Natural killer cell (primary cell): ENCODE results near the gene RYR3. TPM values are rescaled to one million over a fixed set of nuclear protein-coding genes. Genes with fewer than 3 reads are reported as not detected.

ENCODE experiments used
- ATAC-seq, 3 donors: fragments of 150-1000 bp in 2 of 3; fragments of 200-7000 bp in 1 of 3; cut with Tn5 transposase; 1 replicate in 1 of 3; 2 replicates in 2 of 3; pipeline ENCODE4 v1.10.0; 2021; ENCODE audit warnings: mild to moderate bottlenecking in 2 of 3, moderate library complexity in 2 of 3
- DNase-seq, 2 donors: peaks; one replicate each; pipeline versions ENCODE4 v3.0.0 to v3.0.0-alpha.2; 2013 to 2021; ENCODE audit warnings: mixed read lengths in 1 of 2
- H3K27ac ChIP-seq: one replicate; pipeline ENCODE4 v1.5.1; 2013; ENCODE audit warnings: mild to moderate bottlenecking, low read length
- H3K27me3 ChIP-seq: one replicate; pipeline ENCODE4 v1.6.1; 2013; ENCODE audit warnings: low read length; ENCODE audit not compliant: control insufficient read depth, insufficient read depth
- H3K36me3 ChIP-seq: one replicate; pipeline ENCODE4 v1.6.1; 2013; ENCODE audit warnings: low read length; ENCODE audit not compliant: control insufficient read depth, insufficient read depth
- H3K4me1 ChIP-seq: one replicate; pipeline ENCODE4 v1.6.1; 2013; ENCODE audit warnings: low read length; ENCODE audit not compliant: control insufficient read depth, insufficient read depth
- H3K4me3 ChIP-seq: one replicate; pipeline ENCODE4 v1.5.1; 2013; ENCODE audit warnings: low read length
- H3K9me3 ChIP-seq: one replicate; pipeline ENCODE4 v1.6.1; 2013; ENCODE audit warnings: low read length; ENCODE audit not compliant: control insufficient read depth, insufficient read depth
- H3K27ac Mint-ChIP-seq, 2 donors: one replicate each; pipeline ENCODE4 v1.8.0; 2022; ENCODE audit warnings: mild to moderate bottlenecking in 2 of 2, mixed read lengths in 2 of 2, moderate library complexity in 1 of 2
- H3K27me3 Mint-ChIP-seq, 2 donors: one replicate each; pipeline ENCODE4 v1.8.0; 2022; ENCODE audit warnings: low read depth in 2 of 2, mixed read lengths in 2 of 2
- H3K36me3 Mint-ChIP-seq: one replicate; pipeline ENCODE4 v1.8.0; 2022; ENCODE audit warnings: mixed read lengths
- H3K4me1 Mint-ChIP-seq, 2 donors: one replicate each; pipeline ENCODE4 v1.8.0; 2022; ENCODE audit warnings: mixed read lengths in 2 of 2
- H3K4me3 Mint-ChIP-seq: one replicate; pipeline ENCODE4 v1.8.0; 2022; ENCODE audit warnings: mild to moderate bottlenecking, moderate library complexity, mixed read lengths
- H3K9me3 Mint-ChIP-seq, 2 donors: one replicate each; pipeline ENCODE4 v1.8.0; 2022; ENCODE audit warnings: mixed read lengths in 2 of 2
- WGBS: methylation state at CpG from one replicate; pipeline ENCODE4 v1.1.7; 2013; ENCODE audit warnings: missing lambda C conversion rate; ENCODE audit not compliant: insufficient coverage; 5-methylcytosine and 5-hydroxymethylcytosine counted together
- intact Hi-C: fragments of 100-400 bp; cut with micrococcal nuclease; formaldehyde crosslinking; loops from one replicate; pipeline ENCODE4 v1.14.2; 2022
- total RNA-seq, 4 donors: library from RNA; stranded (reverse); fragments of 120-200 nt in 1 of 4; gene quantifications; one replicate each; pipeline versions ENCODE4 v1.2.3 to v1.2.4, GENCODE V29; 2013 to 2022
- TF ChIP-seq, protein P1 (sequence below): fragments of 200-600 bp; IDR thresholded peaks from one replicate; pipeline ENCODE4 v1.8.0; 2022; ENCODE audit warnings: antibody characterized with exemption

The RYR3 gene
- total RNA-seq, 3 donors from 2014 or later (not counting 1 experiment from before 2014, with no cell fraction given): 0.09 to 6.2 TPM; not detected in 1

GRCh38 chr15:33706173-33706572, 395.4 kb downstream of the RYR3 start:
- TF ChIP-seq, protein P1, sequence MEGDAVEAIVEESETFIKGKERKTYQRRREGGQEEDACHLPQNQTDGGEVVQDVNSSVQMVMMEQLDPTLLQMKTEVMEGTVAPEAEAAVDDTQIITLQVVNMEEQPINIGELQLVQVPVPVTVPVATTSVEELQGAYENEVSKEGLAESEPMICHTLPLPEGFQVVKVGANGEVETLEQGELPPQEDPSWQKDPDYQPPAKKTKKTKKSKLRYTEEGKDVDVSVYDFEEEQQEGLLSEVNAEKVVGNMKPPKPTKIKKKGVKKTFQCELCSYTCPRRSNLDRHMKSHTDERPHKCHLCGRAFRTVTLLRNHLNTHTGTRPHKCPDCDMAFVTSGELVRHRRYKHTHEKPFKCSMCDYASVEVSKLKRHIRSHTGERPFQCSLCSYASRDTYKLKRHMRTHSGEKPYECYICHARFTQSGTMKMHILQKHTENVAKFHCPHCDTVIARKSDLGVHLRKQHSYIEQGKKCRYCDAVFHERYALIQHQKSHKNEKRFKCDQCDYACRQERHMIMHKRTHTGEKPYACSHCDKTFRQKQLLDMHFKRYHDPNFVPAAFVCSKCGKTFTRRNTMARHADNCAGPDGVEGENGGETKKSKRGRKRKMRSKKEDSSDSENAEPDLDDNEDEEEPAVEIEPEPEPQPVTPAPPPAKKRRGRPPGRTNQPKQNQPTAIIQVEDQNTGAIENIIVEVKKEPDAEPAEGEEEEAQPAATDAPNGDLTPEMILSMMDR: no peak
- Mint-ChIP-seq H3K4me1 (no peaks in the 10 kb centered on the region), H3K9me3 (no peaks in the 10 kb centered on the region), H3K4me3 (no peak overlapping the region), H3K27me3 (peaks cover 0 to 8% of the 10 kb centered on the region in 2 donors), H3K36me3 (no peaks in the 10 kb centered on the region), H3K27ac (no peak overlapping the region)
- H3K27ac ChIP-seq: no peak overlapping the region
- H3K27me3 ChIP-seq: no peaks in the 10 kb centered on the region
- no peak overlapping the region for H3K4me3 ChIP-seq
- intact Hi-C loops: no loop called here
- H3K9me3 ChIP-seq: no peaks in the 10 kb centered on the region
- no peaks in the 10 kb centered on the region for H3K4me1 ChIP-seq
- 87% methylated on average over 4 of the region's 5 CpGs for WGBS
- ATAC-seq: no peak
- DNase-seq: no peak
- no peaks in the 10 kb centered on the region for H3K36me3 ChIP-seq

DNA sequence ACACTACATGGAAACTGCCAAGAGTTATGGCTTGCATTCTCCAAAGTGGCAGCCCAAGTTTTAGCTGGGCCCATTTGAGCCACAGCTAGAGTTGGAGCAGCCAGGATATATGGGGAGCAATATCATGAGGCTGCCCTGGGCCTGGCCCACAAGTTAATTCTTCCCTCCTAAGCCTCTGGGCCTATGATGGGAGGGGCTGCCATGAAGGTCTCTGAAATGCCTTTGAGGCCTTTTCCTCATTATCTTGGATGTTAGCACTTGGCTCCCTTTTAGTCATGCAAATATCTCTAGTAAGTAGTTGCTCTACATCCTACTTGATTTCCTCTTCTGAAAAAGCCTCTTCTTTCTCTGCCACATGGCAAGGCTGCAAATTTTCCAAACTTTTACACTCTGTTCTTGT, 400.0 kb downstream of the RYR3 start:
- no peaks in the 10 kb centered on the region for H3K9me3 ChIP-seq
- Mint-ChIP-seq H3K4me1 (no peaks in the 10 kb centered on the region), H3K27me3 (peaks cover 0 to 3% of the 10 kb centered on the region in 2 donors), H3K27ac (no peak overlapping the region), H3K4me3 (no peak overlapping the region), H3K36me3 (no peaks in the 10 kb centered on the region), H3K9me3 (peaks cover 0 to 5% of the 10 kb centered on the region in 2 donors)
- no peaks in the 10 kb centered on the region for H3K27me3 ChIP-seq
- DNase-seq: no peak
- H3K36me3 ChIP-seq: no peaks in the 10 kb centered on the region
- H3K27ac ChIP-seq: no peak overlapping the region
- TF ChIP-seq, protein P1: no peak
- no peak for ATAC-seq
- intact Hi-C loops: no loop called here
- H3K4me3 ChIP-seq: no peak overlapping the region
- H3K4me1 ChIP-seq: no peaks in the 10 kb centered on the region

DNA sequence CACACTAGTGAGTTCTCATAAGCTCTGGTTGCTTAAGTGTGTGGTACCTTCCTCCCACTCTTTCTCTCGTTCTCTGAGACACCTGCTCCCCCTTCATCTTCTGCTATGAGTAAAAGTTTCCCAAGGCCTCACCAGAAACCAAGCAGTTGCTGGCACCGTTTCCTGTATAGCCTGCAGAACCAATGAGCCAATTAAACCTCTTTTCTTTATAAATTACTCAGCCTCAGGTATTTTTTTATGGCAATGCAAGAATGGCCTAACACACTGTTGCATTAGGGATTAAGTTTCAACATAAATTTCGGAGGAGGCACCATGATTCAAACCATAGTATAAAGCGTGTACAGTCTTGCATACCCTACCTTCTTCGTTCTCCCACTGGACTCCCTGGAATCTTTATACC, 405.3 kb downstream of the RYR3 start:
- H3K27ac Mint-ChIP-seq: no peak overlapping the region
- H3K4me1 Mint-ChIP-seq: no peaks in the 10 kb centered on the region
- Histone ChIP-seq H3K4me1 (no peaks in the 10 kb centered on the region), H3K4me3 (no peak overlapping the region), H3K27me3 (no peaks in the 10 kb centered on the region), H3K27ac (no peak overlapping the region), H3K36me3 (no peaks in the 10 kb centered on the region), H3K9me3 (no peaks in the 10 kb centered on the region)
- TF ChIP-seq, protein P1: no peak
- intact Hi-C loops: no loop called here
- WGBS: 80% methylated on average over 5 of the region's 5 CpGs
- H3K27me3 Mint-ChIP-seq: peaks cover 0 to 5% of the 10 kb centered on the region in 2 donors
- no peak for ATAC-seq
- no peaks in the 10 kb centered on the region for H3K36me3 Mint-ChIP-seq
- DNase-seq: no peak
- peaks cover 0 to 5% of the 10 kb centered on the region in 2 donors for H3K9me3 Mint-ChIP-seq
- H3K4me3 Mint-ChIP-seq: no peak overlapping the region

DNA sequence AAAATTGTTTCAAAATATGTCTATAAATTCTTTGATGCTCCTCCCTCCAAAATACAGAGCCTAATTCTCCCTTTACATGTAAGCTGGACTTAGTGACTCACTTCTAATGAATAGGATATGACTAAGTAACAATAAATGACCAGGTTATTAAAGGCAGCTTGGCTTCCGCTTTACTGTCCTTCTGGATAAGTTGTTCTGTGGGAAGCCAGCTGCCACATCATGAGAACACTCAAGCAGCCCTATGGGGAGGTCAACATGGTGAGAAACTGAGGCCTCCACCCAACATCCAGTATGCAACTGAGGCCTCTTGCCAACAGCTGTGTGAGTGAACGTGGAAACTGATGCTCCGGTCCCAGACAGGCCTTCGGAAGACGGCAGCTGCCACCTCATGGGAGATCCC, 410.2 kb downstream of the RYR3 start:
- Histone ChIP-seq H3K4me3 (no peak overlapping the region), H3K36me3 (no peaks in the 10 kb centered on the region), H3K27ac (no peak overlapping the region), H3K27me3 (no peaks in the 10 kb centered on the region), H3K9me3 (no peaks in the 10 kb centered on the region), H3K4me1 (no peaks in the 10 kb centered on the region)
- DNase-seq: no peak
- no peaks in the 10 kb centered on the region for H3K4me1 Mint-ChIP-seq
- no peak overlapping the region for H3K4me3 Mint-ChIP-seq
- no peak for ATAC-seq
- intact Hi-C loops: no loop called here
- TF ChIP-seq, protein P1: no peak
- 91% methylated on average over 5 of the region's 5 CpGs for WGBS
- no peaks in the 10 kb centered on the region for H3K9me3 Mint-ChIP-seq
- H3K36me3 Mint-ChIP-seq: no peaks in the 10 kb centered on the region
- H3K27me3 Mint-ChIP-seq: peaks cover 0 to 3% of the 10 kb centered on the region in 2 donors
- H3K27ac Mint-ChIP-seq: no peak overlapping the region
